Mesodermal cell (in vitro differentiated cells): ENCODE measurements around the gene HACD3.

Source experiments
- H3K27ac ChIP-seq: 2 replicates; pipeline ENCODE4 v1.7.0; 2013; ENCODE audit warnings: mild to moderate bottlenecking, low read depth, low read length, moderate library complexity; ENCODE audit not compliant: severe bottlenecking
- H3K36me3 ChIP-seq: 2 replicates; pipeline ENCODE4 v1.7.1; 2013; ENCODE audit warnings: mild to moderate bottlenecking, low read length, moderate library complexity; ENCODE audit not compliant: control insufficient read depth, insufficient read depth
- H3K4me1 ChIP-seq: one replicate; pipeline ENCODE4 v1.7.1; 2013; ENCODE audit warnings: mild to moderate bottlenecking, low read length; ENCODE audit not compliant: insufficient read depth, control insufficient read depth, poor library complexity, severe bottlenecking
- H3K4me3 ChIP-seq: 2 replicates; pipeline ENCODE4 v1.7.0; 2013; ENCODE audit warnings: low read length, control low read depth, mild to moderate bottlenecking; ENCODE audit not compliant: insufficient read depth, poor library complexity, severe bottlenecking; ENCODE audit errors: extremely low read depth
- H3K9me3 ChIP-seq: 2 replicates; pipeline ENCODE4 v1.7.1; 2013; ENCODE audit warnings: mild to moderate bottlenecking, low read length, moderate library complexity; ENCODE audit not compliant: control insufficient read depth
- WGBS, 2 experiments: methylation state at CpG; one replicate each; pipeline ENCODE4 v1.1.5; 2013; ENCODE audit warnings: missing lambda C conversion rate in 2 of 2; ENCODE audit not compliant: insufficient coverage in 2 of 2; 5-methylcytosine and 5-hydroxymethylcytosine counted together

The HACD3 gene

GRCh38 chr15:65620833-65621232, 90.6 kb downstream of the HACD3 start:
- no CpG with 5 or more reads among the region's 2 CpGs for WGBS, 2 experiments
- Histone ChIP-seq H3K4me3 (no peak overlapping the region), H3K36me3 (peaks cover 5% of the 10 kb centered on the region), H3K9me3 (no peaks in the 10 kb centered on the region), H3K27ac (no peak overlapping the region), H3K4me1 (no peaks in the 10 kb centered on the region)

- WGBS, 2 experiments, result 82 to 92% methylated on average over 3 to 5 of the region's 6 CpGs
- H3K36me3 ChIP-seq, result peaks cover 5% of the 10 kb centered on the region
- no peaks in the 10 kb centered on the region for H3K9me3 ChIP-seq
- no peak within 1 kb of the TSS for H3K27ac ChIP-seq
- H3K4me3 ChIP-seq, result no peak within 1 kb of the TSS
- no peaks in the 10 kb centered on the region for H3K4me1 ChIP-seq
These were observed 91.4 kb downstream of the HACD3 start, which contains the start of gene SLC24A1 for GRCh38 chr15:65621638-65622037. SLC24A1 (plus strand) TSS chr15:65621938; CDS start chr15:65624081, 2,143 bp downstream.

DNA sequence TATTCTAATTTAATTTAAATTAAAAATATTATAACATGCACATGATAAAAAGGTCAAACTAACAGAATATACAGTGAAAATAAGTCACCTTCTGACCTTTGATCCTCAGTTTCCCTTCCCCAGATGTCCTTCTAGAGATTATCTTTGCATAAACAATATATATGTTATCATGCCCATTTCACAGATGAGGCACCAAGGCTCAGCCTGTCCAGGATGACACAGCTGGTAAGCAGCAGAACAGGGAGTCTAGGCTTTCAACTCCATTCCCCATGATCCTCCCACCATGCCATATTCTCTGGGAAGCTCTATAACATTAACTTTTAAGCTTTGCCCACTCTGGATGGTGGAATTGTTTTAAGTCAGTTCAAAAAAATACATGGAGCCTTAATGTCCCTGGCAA, 92.8 kb downstream of the HACD3 start:
- H3K9me3 ChIP-seq, result no peaks in the 10 kb centered on the region
- H3K4me3 ChIP-seq, result no peak overlapping the region
- H3K4me1 ChIP-seq, result no peaks in the 10 kb centered on the region
- peaks cover 5% of the 10 kb centered on the region for H3K36me3 ChIP-seq
- no peak overlapping the region for H3K27ac ChIP-seq

- 87 to 91% methylated on average over 3 of the region's 4 CpGs for WGBS, 2 experiments
- H3K36me3 ChIP-seq, result peaks cover 5% of the 10 kb centered on the region
- no peaks in the 10 kb centered on the region for H3K9me3 ChIP-seq
- no peak overlapping the region for H3K4me3 ChIP-seq
- H3K27ac ChIP-seq, result no peak overlapping the region
- no peaks in the 10 kb centered on the region for H3K4me1 ChIP-seq
These were observed 96.6 kb downstream of the HACD3 start for GRCh38 chr15:65626856-65627255.
